ENCODE results near the gene ARRB1.

GRCh38 chr11:75270896-75271418 lies 80.5 kb downstream of the ARRB1 start:
- peak in 2 of 6 experiments; percentile 15 to 27 for TF ChIP-seq CTCF (IDR thresholded peaks at IDR 0.05)
- no peak for TF ChIP-seq POLR2A (IDR thresholded peaks at IDR 0.05)

Data from thyroid gland (tissue), 4 donors.